ENCODE results near the gene ADORA1. TPM values are rescaled to one million over a fixed set of nuclear protein-coding genes. Genes with fewer than 3 reads are reported as not detected.

The ADORA1 gene
- total RNA-seq, 4 donors from 2014 or later, result 1.3 to 5.6 TPM; not detected in 2

GRCh38 chr1:203126151-203126865, 1.2 kb upstream of the ADORA1 start:
- intact Hi-C loops (cut with DNase I; ENCODE audit: low total_unique reads), result no loop called here
- peaks cover 52% of the 10 kb centered on the region for H3K27me3 ChIP-seq
- peaks cover 6 to 30% (median 10%) of the 10 kb centered on the region in 4 donors for H3K4me1 ChIP-seq
- no peaks in the 10 kb centered on the region for H3K36me3 ChIP-seq
- H3K9me3 ChIP-seq, result no peaks in the 10 kb centered on the region
- no peak overlapping the region for H3K4me3 ChIP-seq
- in situ Hi-C loops (cut with MboI; ENCODE audit: low pct_ligation_motif_present in 1 of 4, low pct_unique_long_range_greater_than_20kb in 1 of 4, low sequenced_read_pairs in 3 of 4), result no loop called here
- 29 to 38% methylated on average over 4 to 8 of the region's 8 CpGs for WGBS, 2 donors (ENCODE audit: low coverage in 1 of 2)
- peak overlapping the region in 1 of 4 donors; percentile 30 for H3K27ac ChIP-seq
- peak in 3 of 5 experiments; percentile 14 to 27 (median 20) for TF ChIP-seq CTCF (IDR thresholded peaks at IDR 0.05)
- no peak for TF ChIP-seq EP300 (IDR thresholded peaks at IDR 0.05; ENCODE audit: low read depth)
- no peak for DNase-seq

- TF ChIP-seq EP300 (IDR thresholded peaks at IDR 0.05; ENCODE audit: low read depth) (no peak), CTCF (IDR thresholded peaks at IDR 0.05) (no peak), POLR2AphosphoS5 (IDR thresholded peaks at IDR 0.05) (no peak), POLR2A (IDR thresholded peaks at IDR 0.05) (no peak)
- Histone ChIP-seq H3K36me3 (no peaks in the 10 kb centered on the region), H3K4me1 (peaks cover 6 to 30% (median 10%) of the 10 kb centered on the region in 4 donors), H3K4me3 (peak overlapping the region in 2 of 4 donors; percentile 33 to 44), H3K27ac (peak overlapping the region in 3 of 4 donors; percentile 22 to 46 (median 30)), H3K27me3 (peaks cover 50% of the 10 kb centered on the region), H3K9me3 (no peaks in the 10 kb centered on the region)
- DNase-seq, result no peak
- intact Hi-C loops (cut with DNase I; ENCODE audit: low total_unique reads) (no loop called here), in situ Hi-C loops (cut with MboI; ENCODE audit: low pct_ligation_motif_present in 1 of 4, low pct_unique_long_range_greater_than_20kb in 1 of 4, low sequenced_read_pairs in 3 of 4) (no loop called here)
- WGBS, 2 donors (ENCODE audit: low coverage in 1 of 2), result 25 to 35% methylated on average over 3 to 12 of the region's 12 CpGs
Observed at GRCh38 chr1:203126866-203127665, 460 bp upstream of the ADORA1 start.

GRCh38 chr1:203128431-203128715, 847 bp downstream of the ADORA1 start:
- no peaks in the 10 kb centered on the region for H3K9me3 ChIP-seq
- peak overlapping the region in 2 of 4 donors; percentile 10 to 30 for H3K27ac ChIP-seq
- intact Hi-C loops (cut with DNase I; ENCODE audit: low total_unique reads) (no loop called here), in situ Hi-C loops (cut with MboI; ENCODE audit: low pct_ligation_motif_present in 1 of 4, low pct_unique_long_range_greater_than_20kb in 1 of 4, low sequenced_read_pairs in 3 of 4) (no loop called here)
- no peak for DNase-seq
- peaks cover 6 to 30% (median 10%) of the 10 kb centered on the region in 4 donors for H3K4me1 ChIP-seq
- peak overlapping the region in 3 of 4 donors; percentile 18 to 44 (median 33) for H3K4me3 ChIP-seq
- peaks cover 45% of the 10 kb centered on the region for H3K27me3 ChIP-seq
- no peak for TF ChIP-seq POLR2A (IDR thresholded peaks at IDR 0.05)
- TF ChIP-seq CTCF (IDR thresholded peaks at IDR 0.05), result no peak
- TF ChIP-seq POLR2AphosphoS5 (IDR thresholded peaks at IDR 0.05), result no peak
- TF ChIP-seq EP300 (IDR thresholded peaks at IDR 0.05; ENCODE audit: low read depth), result no peak
- H3K36me3 ChIP-seq, result no peaks in the 10 kb centered on the region
- WGBS, 2 donors (ENCODE audit: low coverage in 1 of 2), result 37% methylated on average over 7 of the region's 7 CpGs; no CpG with 5 or more reads in 1 of the 2 donors

GRCh38 chr1:203128716-203129500, 1.4 kb downstream of the ADORA1 start:
- TF ChIP-seq POLR2A (IDR thresholded peaks at IDR 0.05) (no peak), EP300 (IDR thresholded peaks at IDR 0.05; ENCODE audit: low read depth) (no peak), CTCF (IDR thresholded peaks at IDR 0.05) (no peak), POLR2AphosphoS5 (IDR thresholded peaks at IDR 0.05) (no peak)
- intact Hi-C loops (cut with DNase I; ENCODE audit: low total_unique reads) (no loop called here), in situ Hi-C loops (cut with MboI; ENCODE audit: low pct_ligation_motif_present in 1 of 4, low pct_unique_long_range_greater_than_20kb in 1 of 4, low sequenced_read_pairs in 3 of 4) (no loop called here)
- 88% methylated on average over 29 of the region's 29 CpGs; no CpG with 5 or more reads in 1 of the 2 donors for WGBS, 2 donors (ENCODE audit: low coverage in 1 of 2)
- Histone ChIP-seq H3K4me1 (peaks cover 6 to 30% (median 10%) of the 10 kb centered on the region in 4 donors), H3K4me3 (no peak overlapping the region), H3K36me3 (no peaks in the 10 kb centered on the region), H3K9me3 (no peaks in the 10 kb centered on the region), H3K27me3 (peaks cover 40% of the 10 kb centered on the region), H3K27ac (no peak overlapping the region)
- DNase-seq, result peak; percentile 4

Measured in transverse colon (tissue), 4 donors.